ENCODE results near the gene SELP.

- no peak for TF ChIP-seq CTCF (IDR thresholded peaks at IDR 0.05)
- TF ChIP-seq POLR2A (IDR thresholded peaks at IDR 0.05) = no peak
- no peak for TF ChIP-seq POLR2AphosphoS5 (IDR thresholded peaks at IDR 0.05)
Measured at GRCh38 chr1:169670836-169671235, 40.9 kb upstream of the SELP start.

Data from gastroesophageal sphincter (tissue), 3 donors.